Calu3 (cell line): ENCODE measurements around the gene DEPDC5. TPM values are rescaled to one million over a fixed set of nuclear protein-coding genes. Genes with fewer than 3 reads are reported as not detected.
A peak's percentile ranks its signal among the peaks of the same experiment; 100 is the strongest.

ENCODE experiments used
- BruUV-seq: library from RNA; stranded (reverse); fragments of 400-500 nt; replicated peaks from 2 replicates; lab custom pipeline; 2021; lab: Mats Ljungman, UMichigan
- CTCF ChIA-PET: fragments of 300-600 bp; sonication (Branson Sonifier 250); formaldehyde crosslinking; loops from one replicate; lab custom pipeline; 2022; ENCODE audit warnings: antibody characterized with exemption; lab: Charles Lee
- DNase-seq: peaks from one replicate; pipeline ENCODE4 v3.0.0; 2022
- H3K27ac Mint-ChIP-seq: one replicate; pipeline ENCODE4 v1.8.0; 2022; ENCODE audit warnings: mixed read lengths; ENCODE audit not compliant: unreplicated experiment
- H3K27me3 Mint-ChIP-seq: one replicate; pipeline ENCODE4 v1.8.0; 2022; ENCODE audit warnings: mixed read lengths; ENCODE audit not compliant: unreplicated experiment
- H3K36me3 Mint-ChIP-seq: one replicate; pipeline ENCODE4 v1.8.0; 2022; ENCODE audit warnings: mild to moderate bottlenecking, moderate library complexity, mixed read lengths; ENCODE audit not compliant: insufficient read depth, unreplicated experiment
- H3K4me1 Mint-ChIP-seq: one replicate; pipeline ENCODE4 v1.8.0; 2022; ENCODE audit warnings: mild to moderate bottlenecking, low read depth, mixed read lengths; ENCODE audit not compliant: unreplicated experiment
- H3K4me3 Mint-ChIP-seq: one replicate; pipeline ENCODE4 v1.8.0; 2022; ENCODE audit warnings: mild to moderate bottlenecking, low read depth, moderate library complexity, mixed read lengths; ENCODE audit not compliant: unreplicated experiment
- H3K9me3 Mint-ChIP-seq: one replicate; pipeline ENCODE4 v1.8.0; 2022; ENCODE audit warnings: low read depth, mixed read lengths; ENCODE audit not compliant: unreplicated experiment
- CTCF ChIP-seq: fragments of 200-600 bp; IDR thresholded peaks from one replicate; pipeline ENCODE4 v1.8.0; 2022; ENCODE audit warnings: antibody characterized with exemption; ENCODE audit not compliant: unreplicated experiment
- intact Hi-C: fragments of 100-400 bp; cut with micrococcal nuclease; formaldehyde crosslinking; loops from one replicate; pipeline ENCODE4 v1.10.0; 2022; ENCODE audit not compliant: unreplicated experiment
- total RNA-seq: library from RNA; stranded (reverse); gene quantifications from 2 replicates; pipeline ENCODE4 v1.2.3, GENCODE V29; 2022

Gene DEPDC5
- total RNA-seq, 1 experiment from 2014 or later, result 33.1 TPM

GRCh38 chr22:31870890-31871289 lies 117.1 kb downstream of the DEPDC5 start:
- no peaks in the 10 kb centered on the region for H3K27me3 Mint-ChIP-seq
- no peaks in the 10 kb centered on the region for H3K9me3 Mint-ChIP-seq
- no peak for TF ChIP-seq CTCF
- no peak overlapping the region for H3K27ac Mint-ChIP-seq
- H3K4me3 Mint-ChIP-seq, result no peak overlapping the region
- no TSS peak for BruUV-seq
- DNase-seq, result no peak
- no peaks in the 10 kb centered on the region for H3K4me1 Mint-ChIP-seq
- CTCF ChIA-PET, result no interaction called here
- peaks cover 13% of the 10 kb centered on the region for H3K36me3 Mint-ChIP-seq
- intact Hi-C loops, result loop anchor here (5.0 kb wide), 1 partner anchor 76 kb away; no protein-coding TSS in a partner anchor

- BruUV-seq, result no TSS peak
- H3K4me3 Mint-ChIP-seq, result no peak overlapping the region
- H3K36me3 Mint-ChIP-seq, result peaks cover 13% of the 10 kb centered on the region
- no peaks in the 10 kb centered on the region for H3K9me3 Mint-ChIP-seq
- TF ChIP-seq CTCF, result no peak
- H3K27ac Mint-ChIP-seq, result no peak overlapping the region
- H3K4me1 Mint-ChIP-seq, result no peaks in the 10 kb centered on the region
- CTCF ChIA-PET, result no interaction called here
- no peaks in the 10 kb centered on the region for H3K27me3 Mint-ChIP-seq
- DNase-seq, result no peak
- intact Hi-C loops, result loop anchor here (5.0 kb wide), 1 partner anchor 76 kb away; no protein-coding TSS in a partner anchor
These were observed 117.7 kb downstream of the DEPDC5 start for GRCh38 chr22:31871480-31871879.

- no peaks in the 10 kb centered on the region for H3K27me3 Mint-ChIP-seq
- CTCF ChIA-PET, result interaction anchor here (0.6 to 1.6 kb wide), 2 partner anchors 13 to 98 kb away, joined by 4 to 8 read pairs; no protein-coding TSS in a partner anchor
- no peak overlapping the region for H3K4me3 Mint-ChIP-seq
- H3K4me1 Mint-ChIP-seq, result no peaks in the 10 kb centered on the region
- no peak for TF ChIP-seq CTCF
- intact Hi-C loops, result loop anchor here (5.0 kb wide), 1 partner anchor 75 kb away; no protein-coding TSS in a partner anchor
- DNase-seq, result peak; percentile 2
- no TSS peak for BruUV-seq
- peaks cover 13% of the 10 kb centered on the region for H3K36me3 Mint-ChIP-seq
- no peaks in the 10 kb centered on the region for H3K9me3 Mint-ChIP-seq
- no peak overlapping the region for H3K27ac Mint-ChIP-seq
These were observed 118.4 kb downstream of the DEPDC5 start for GRCh38 chr22:31872209-31872608.

GRCh38 chr22:31874821-31875220 lies 121.0 kb downstream of the DEPDC5 start:
- Mint-ChIP-seq H3K9me3 (no peaks in the 10 kb centered on the region), H3K27me3 (no peaks in the 10 kb centered on the region), H3K27ac (no peak overlapping the region), H3K4me3 (no peak overlapping the region), H3K36me3 (peaks cover 13% of the 10 kb centered on the region), H3K4me1 (no peaks in the 10 kb centered on the region)
- intact Hi-C loops, result loop anchor here (5.0 kb wide), 1 partner anchor 72 kb away; no protein-coding TSS in a partner anchor
- no TSS peak for BruUV-seq
- CTCF ChIA-PET, result no interaction called here
- DNase-seq, result no peak
- no peak for TF ChIP-seq CTCF
